SU-DHL-6 (cell line): Measurements from ENCODE around the gene PDCD2.
"Not testable (repeated sequence)": the region's sequence is repeated elsewhere in the genome, so short reads cannot be mapped to it uniquely, and the experiment has no call there.

Source experiments
- H2AFZ ChIP-seq: fragments of 200-600 bp; sonication (generic); 2 replicates; pipeline ENCODE4 v1.6.1; 2014; ENCODE audit warnings: low read depth, mild to moderate bottlenecking, moderate library complexity, mixed read lengths, antibody characterized with exemption, low read length; ENCODE audit not compliant: severe bottlenecking
- H3F3A ChIP-seq: fragments of 200-600 bp; shearing (Covaris generic); 2 replicates; pipeline ENCODE4 v1.6.0; 2016; ENCODE audit warnings: antibody characterized with exemption, mild to moderate bottlenecking; ENCODE audit not compliant: insufficient read depth
- H3K27ac ChIP-seq: fragments of 200-600 bp; sonication (generic); 2 replicates; pipeline ENCODE4 v1.5.1; 2016; ENCODE audit warnings: low read depth, mild to moderate bottlenecking, low read length, moderate library complexity, mixed read lengths
- H3K27me3 ChIP-seq: fragments of 200-600 bp; sonication (generic), shearing (Covaris generic); 2 replicates; pipeline ENCODE4 v1.6.0; 2014; ENCODE audit warnings: mild to moderate bottlenecking, low read length
- H3K36me3 ChIP-seq: fragments of 200-600 bp; sonication (generic); 2 replicates; pipeline ENCODE4 v1.6.1; 2014; ENCODE audit warnings: mild to moderate bottlenecking, low read length, mixed read lengths
- H3K4me2 ChIP-seq: fragments of 300-600, 200-600 bp; shearing (Covaris generic), sonication (generic); 2 replicates; pipeline ENCODE4 v1.6.0; 2014; ENCODE audit warnings: low read length, low read depth, mild to moderate bottlenecking; ENCODE audit not compliant: poor library complexity, severe bottlenecking
- H3K4me3 ChIP-seq: fragments of 200-600 bp; sonication (generic); 2 replicates; pipeline ENCODE4 v1.5.1; 2014; ENCODE audit warnings: antibody characterized with exemption, low read length, mild to moderate bottlenecking, mixed read lengths; ENCODE audit not compliant: insufficient read depth, poor library complexity, severe bottlenecking
- H3K79me2 ChIP-seq: fragments of 200-600 bp; sonication (generic); 2 replicates; pipeline ENCODE4 v1.6.1; 2014; ENCODE audit warnings: mild to moderate bottlenecking, low read length, moderate library complexity; ENCODE audit not compliant: insufficient read depth
- H3K9ac ChIP-seq: fragments of 200-600 bp; sonication (generic); 2 replicates; pipeline ENCODE4 v1.7.0; 2014; ENCODE audit warnings: mild to moderate bottlenecking, low read length
- H3K9me2 ChIP-seq: fragments of 200-600 bp; sonication (generic); replicated peaks from 2 replicates; pipeline ENCODE4 v1.6.1; 2014; ENCODE audit warnings: low read length; ENCODE audit not compliant: insufficient read depth
- H3K9me3 ChIP-seq: fragments of 200-600 bp; sonication (generic); 2 replicates; pipeline ENCODE4 v1.6.1; 2014; ENCODE audit warnings: low read length, mixed read lengths; ENCODE audit not compliant: insufficient read depth
- H4K20me1 ChIP-seq: fragments of 200-600 bp; sonication (generic); 2 replicates; pipeline ENCODE4 v1.6.1; 2014; ENCODE audit warnings: low read depth, mild to moderate bottlenecking, antibody characterized with exemption, low read length, moderate library complexity, mixed read lengths
- CTCF ChIP-seq: fragments of 200-600 bp; sonication (generic); IDR thresholded peaks from one replicate; pipeline ENCODE4 v1.5.1; 2017; ENCODE audit warnings: antibody characterized with exemption, mild to moderate bottlenecking, low read length, moderate library complexity; ENCODE audit not compliant: insufficient read depth, poor library complexity, severe bottlenecking
- EZH2phosphoT487 ChIP-seq: fragments of 200-600 bp; sonication (generic), shearing (Covaris generic); conservative IDR thresholded peaks from 2 replicates; pipeline ENCODE4 v1.6.1; 2018; ENCODE audit warnings: mild to moderate bottlenecking, antibody characterized with exemption, low read length, moderate library complexity, mixed read lengths

PDCD2 gene

GRCh38 chr6:170533792-170534191 lies 50.6 kb downstream of the PDCD2 start:
- Histone ChIP-seq H3K9me2 (no peaks in the 10 kb centered on the region), H3K79me2 (0 out of 2 replicates have a peak, but pooled peaks cover 3% of the 10 kb centered on the region), H3F3A (no peaks in the 10 kb centered on the region), H3K4me2 (no peak overlapping the region), H3K9ac (no peak overlapping the region), H3K36me3 (peaks cover 43% of the 10 kb centered on the region), H2AFZ (no peak overlapping the region), H3K27me3 (no peaks in the 10 kb centered on the region), H3K27ac (no peak overlapping the region), H4K20me1 (no peaks in the 10 kb centered on the region; the same call in 1 of the 2 replicates), H3K9me3 (no peaks in the 10 kb centered on the region), H3K4me3 (no peak overlapping the region)
- no peak for TF ChIP-seq EZH2phosphoT487
- TF ChIP-seq CTCF, result no peak

GRCh38 chr6:170532867-170533488 lies 51.5 kb downstream of the PDCD2 start:
- H3K27ac ChIP-seq, result no peak overlapping the region
- H2AFZ ChIP-seq, result no peak overlapping the region
- H3K4me2 ChIP-seq, result no peak overlapping the region
- H3K27me3 ChIP-seq, result no peaks in the 10 kb centered on the region
- H4K20me1 ChIP-seq, result no peaks in the 10 kb centered on the region; the same call in 1 of the 2 replicates
- H3K36me3 ChIP-seq, result peaks cover 40% of the 10 kb centered on the region
- H3K79me2 ChIP-seq, result no peaks in the 10 kb centered on the region
- no peak overlapping the region for H3K4me3 ChIP-seq
- no peaks in the 10 kb centered on the region for H3F3A ChIP-seq
- no peak overlapping the region for H3K9ac ChIP-seq
- H3K9me3 ChIP-seq, result no peaks in the 10 kb centered on the region
- TF ChIP-seq CTCF (no peak), EZH2phosphoT487 (no peak)
- no peaks in the 10 kb centered on the region for H3K9me2 ChIP-seq

GRCh38 chr6:170529839-170530469 lies 54.5 kb downstream of the PDCD2 start:
- H3K36me3 ChIP-seq, result peaks cover 16% of the 10 kb centered on the region
- H3K9me2 ChIP-seq, result no peaks in the 10 kb centered on the region
- no peaks in the 10 kb centered on the region for H3K79me2 ChIP-seq
- H3F3A ChIP-seq, result no peaks in the 10 kb centered on the region
- H2AFZ ChIP-seq, result no peak overlapping the region
- no peaks in the 10 kb centered on the region for H3K9me3 ChIP-seq
- no peak overlapping the region for H3K27ac ChIP-seq
- H3K27me3 ChIP-seq, result no peaks in the 10 kb centered on the region
- peak; percentile 68 for TF ChIP-seq CTCF
- TF ChIP-seq EZH2phosphoT487, result no peak
- no peak overlapping the region for H3K4me3 ChIP-seq
- H4K20me1 ChIP-seq, result no peaks in the 10 kb centered on the region
- no peak overlapping the region for H3K4me2 ChIP-seq
- H3K9ac ChIP-seq, result no peak overlapping the region

GRCh38 chr6:170527995-170528394 lies 56.4 kb downstream of the PDCD2 start:
- not testable (repeated sequence) for H3K9me2 ChIP-seq, H4K20me1 ChIP-seq, H3K36me3 ChIP-seq, H3K4me3 ChIP-seq, H3K27ac ChIP-seq, H2AFZ ChIP-seq, H3K4me2 ChIP-seq, H3K9me3 ChIP-seq, H3K79me2 ChIP-seq, H3F3A ChIP-seq, H3K27me3 ChIP-seq, H3K9ac ChIP-seq
